H1 (cell line): ENCODE measurements around the gene EDEM2. TPM values are rescaled to one million over a fixed set of nuclear protein-coding genes. Genes with fewer than 3 reads are reported as not detected.

Source experiments
- CTCF ChIA-PET: fragments of 300-600 bp; sonication (Branson Sonifier 250); formaldehyde crosslinking; loops from one replicate; lab custom pipeline; 2021; ENCODE audit not compliant: partially characterized antibody; lab: Charles Lee
- POLR2A ChIA-PET: fragments of 300-600 bp; sonication (Branson Sonifier 250); formaldehyde crosslinking; loops from one replicate; lab custom pipeline; 2021; ENCODE audit warnings: inconsistent platforms; ENCODE audit not compliant: partially characterized antibody; lab: Charles Lee
- DNase-seq, 2 experiments: peaks; one replicate each; pipeline versions ENCODE4 v3.0.0 to v3.0.0-alpha.2; 2010 to 2022; ENCODE audit warnings: low spot score in 2 of 2, low read depth in 1 of 2, mixed read lengths in 1 of 2
- FAIRE-seq: peaks from 2 replicates; lab custom pipeline; 2011; peaks lifted over from hg19 to GRCh38; lab: Jason Lieb, UNC
- H2AFZ ChIP-seq: 2 replicates; pipeline ENCODE4 v1.8.1; 2012; ENCODE audit warnings: low read length, inconsistent platforms
- H2AK5ac ChIP-seq: 2 replicates; pipeline ENCODE4 v1.6.1; 2013; ENCODE audit warnings: low read depth, low read length
- H2BK120ac ChIP-seq: replicated peaks from 2 replicates; pipeline ENCODE3; 2013; ENCODE audit warnings: low read depth, low read length, inconsistent platforms
- H2BK12ac ChIP-seq: 2 replicates; pipeline ENCODE4 v1.6.1; 2013; ENCODE audit warnings: low read depth, low read length
- H2BK15ac ChIP-seq: 2 replicates; pipeline ENCODE4 v1.6.1; 2013; ENCODE audit warnings: low read length
- H2BK20ac ChIP-seq: 2 replicates; pipeline ENCODE4 v1.6.1; 2013; ENCODE audit warnings: low read length
- H2BK5ac ChIP-seq: 2 replicates; pipeline ENCODE4 v1.6.1; 2013; ENCODE audit warnings: low read depth, low read length
- H3K14ac ChIP-seq: 2 replicates; pipeline ENCODE4 v1.6.1; 2013; ENCODE audit warnings: inconsistent platforms; ENCODE audit not compliant: insufficient read length
- H3K18ac ChIP-seq: 2 replicates; pipeline ENCODE4 v1.6.1; 2013; ENCODE audit warnings: low read length; ENCODE audit errors: extremely low read depth
- H3K23ac ChIP-seq: 2 replicates; pipeline ENCODE4 v1.6.1; 2013; ENCODE audit warnings: inconsistent platforms; ENCODE audit not compliant: insufficient read length
- H3K23me2 ChIP-seq: 2 replicates; pipeline ENCODE4 v1.6.1; 2013; ENCODE audit warnings: low read depth, low read length
- H3K27ac ChIP-seq: 2 replicates; pipeline ENCODE4 v1.6.1; 2011; ENCODE audit warnings: low read depth, low read length, inconsistent platforms
- H3K27me3 ChIP-seq, 4 experiments: replicated peaks in 1 of 4; 1 replicate in 1 of 4; 2 replicates in 3 of 4; pipeline versions ENCODE4 v1.6.1 to v1.8.1; 2011 to 2013; ENCODE audit warnings: low read length in 3 of 4, mild to moderate bottlenecking in 3 of 4, inconsistent platforms in 2 of 4, mixed read lengths in 2 of 4, moderate library complexity in 1 of 4; ENCODE audit not compliant: control insufficient read depth in 3 of 4, insufficient read depth in 3 of 4; ENCODE audit errors: extremely low read depth in 1 of 4
- H3K36me3 ChIP-seq, 4 experiments: 2 replicates each; pipeline versions ENCODE4 v1.6.1 to v1.8.1; 2011 to 2013; ENCODE audit warnings: mild to moderate bottlenecking in 4 of 4, low read length in 3 of 4, moderate library complexity in 2 of 4, control low read depth in 1 of 4, inconsistent platforms in 1 of 4; ENCODE audit not compliant: insufficient read depth in 4 of 4, control insufficient read depth in 2 of 4
- H3K4ac ChIP-seq: replicated peaks from 2 replicates; pipeline ENCODE3; 2013; ENCODE audit warnings: low read length, low read depth, mixed read lengths, inconsistent platforms; ENCODE audit not compliant: insufficient read length
- H3K4me1 ChIP-seq, 4 experiments: replicated peaks in 1 of 4; 1 replicate in 1 of 4; 2 replicates in 3 of 4; pipeline versions ENCODE4 v1.6.1 to v1.8.1; 2011 to 2013; ENCODE audit warnings: low read length in 3 of 4, inconsistent platforms in 2 of 4, mixed read lengths in 1 of 4; ENCODE audit not compliant: insufficient read depth in 4 of 4, control insufficient read depth in 3 of 4
- H3K4me2 ChIP-seq, 2 experiments: 2 replicates each; pipeline versions ENCODE4 v1.6.1 to v1.8.1; 2011 to 2013; ENCODE audit warnings: low read depth in 2 of 2, low read length in 2 of 2, control low read depth in 1 of 2, inconsistent platforms in 1 of 2, mild to moderate bottlenecking in 1 of 2; ENCODE audit not compliant: insufficient read depth in 1 of 2
- H3K4me3 ChIP-seq, 4 experiments: fragments of 200-600, 300-600 bp in 1 of 4; sonication (generic), shearing (Covaris generic), sonication (Bioruptor Twin) in 1 of 4; 2 replicates each; pipeline versions ENCODE4 v1.5.1 to v1.8.1; 2011 to 2016; ENCODE audit warnings: low read length in 4 of 4, low read depth in 3 of 4, control low read depth in 2 of 4, inconsistent platforms in 2 of 4, mild to moderate bottlenecking in 2 of 4, mixed read lengths in 1 of 4, moderate library complexity in 1 of 4; ENCODE audit not compliant: insufficient read depth in 2 of 4; ENCODE audit errors: extremely low read depth in 1 of 4
- H3K56ac ChIP-seq: replicated peaks from 2 replicates; pipeline ENCODE3; 2013; ENCODE audit warnings: low read depth, mild to moderate bottlenecking, mixed read lengths, low read length, inconsistent platforms; ENCODE audit not compliant: insufficient read length
- H3K79me1 ChIP-seq: 2 replicates; pipeline ENCODE4 v1.6.1; 2013; ENCODE audit warnings: low read depth, low read length, control low read depth
- H3K79me2 ChIP-seq, 2 experiments: 2 replicates each; pipeline versions ENCODE4 v1.6.1 to v1.8.1; 2012 to 2013; ENCODE audit warnings: low read length in 2 of 2, mild to moderate bottlenecking in 2 of 2, inconsistent platforms in 1 of 2; ENCODE audit not compliant: insufficient read depth in 2 of 2, control insufficient read depth in 1 of 2
- H3K9ac ChIP-seq, 4 experiments: replicated peaks in 1 of 4; 1 replicate in 1 of 4; 2 replicates in 3 of 4; pipeline versions ENCODE4 v1.6.1 to v1.8.1; 2011 to 2013; ENCODE audit warnings: low read depth in 3 of 4, low read length in 3 of 4, control low read depth in 2 of 4, mild to moderate bottlenecking in 2 of 4, moderate library complexity in 2 of 4, inconsistent platforms in 1 of 4; ENCODE audit errors: extremely low read depth in 1 of 4
- H3K9me3 ChIP-seq, 2 experiments: 2 replicates each; pipeline versions ENCODE4 v1.6.1 to v1.8.1; 2012 to 2013; ENCODE audit warnings: mild to moderate bottlenecking in 2 of 2, moderate library complexity in 2 of 2, control low read depth in 1 of 2, inconsistent platforms in 1 of 2, low read depth in 1 of 2, low read length in 1 of 2, mixed read lengths in 1 of 2; ENCODE audit not compliant: insufficient read depth in 2 of 2
- H4K20me1 ChIP-seq, 2 experiments: replicated peaks in 1 of 2; 2 replicates each; pipeline versions ENCODE3 to v1.8.1; 2011 to 2013; ENCODE audit warnings: inconsistent platforms in 2 of 2, low read length in 2 of 2, mild to moderate bottlenecking in 1 of 2; ENCODE audit not compliant: insufficient read depth in 2 of 2, control insufficient read depth in 1 of 2
- H4K5ac ChIP-seq: 2 replicates; pipeline ENCODE4 v1.6.1; 2013; ENCODE audit warnings: low read length, low read depth, mixed read lengths, inconsistent platforms; ENCODE audit not compliant: insufficient read length
- H4K8ac ChIP-seq: 2 replicates; pipeline ENCODE4 v1.8.0; 2013; ENCODE audit warnings: mild to moderate bottlenecking, moderate library complexity, low read length, inconsistent platforms; ENCODE audit not compliant: insufficient read depth; ENCODE audit errors: extremely low read depth
- H4K91ac ChIP-seq: replicated peaks from 2 replicates; pipeline ENCODE3; 2013; ENCODE audit warnings: low read length, mixed read lengths, inconsistent platforms; ENCODE audit not compliant: insufficient read length
- EGR1 ChIP-seq: IDR thresholded peaks from 2 replicates; pipeline ENCODE4 v1.6.1; 2011; ENCODE audit warnings: low read depth, low read length, borderline replicate concordance
- KDM5A ChIP-seq: fragments of 200-600 bp; IDR thresholded peaks from 2 replicates; pipeline ENCODE4 v1.7.1; 2012; ENCODE audit warnings: mild to moderate bottlenecking, low read length, inconsistent platforms, mixed read lengths
- YY1 ChIP-seq: IDR thresholded peaks from 2 replicates; pipeline ENCODE4 v1.6.1; 2011; ENCODE audit warnings: low read depth, mild to moderate bottlenecking, low read length
- WGBS, 2 experiments: shearing (Covaris generic) in 1 of 2; methylation state at CpG; one replicate each; pipeline versions ENCODE4 v1.1.6 to v1.1.7; 2013 to 2015; ENCODE audit warnings: low lambda C conversion rate in 2 of 2, mixed read lengths in 2 of 2, inconsistent platforms in 1 of 2, low coverage in 1 of 2, missing lambda C conversion rate in 1 of 2; ENCODE audit not compliant: insufficient replicate concordance in 2 of 2, insufficient coverage in 1 of 2, insufficient read length in 1 of 2; ENCODE audit errors: extremely low coverage in 1 of 2, missing lambda C conversion rate in 1 of 2; 5-methylcytosine and 5-hydroxymethylcytosine counted together
- polyA plus RNA-seq, 7 experiments: library from polyadenylated mRNA; depleted of rRNA in 3 of 7; stranded (reverse) in 5 of 7; unstranded in 2 of 7; fragments of >200 nt in 5 of 7; fragments of 200-250 nt in 2 of 7; gene quantifications; 1 replicate in 5 of 7; 2 replicates in 1 of 7; 4 replicates in 1 of 7; pipeline versions ENCODE4 v1.2.1 to v1.2.3, GENCODE V29; 2011 to 2013; ENCODE audit warnings: missing spikeins in 2 of 7, mixed read lengths in 2 of 7
- total RNA-seq: library from RNA; stranded (reverse); fragmentation: NEBNext Ultra II Directional; extraction: Animal tissue kit (Norgen Biotek cat#: 25700); gene quantifications from 2 replicates; pipeline ENCODE4 v1.2.1, GENCODE V29; 2021
- TF ChIP-seq, protein P1 (sequence below), 3 experiments: IDR thresholded peaks; 1 replicate in 2 of 3; 2 replicates in 1 of 3; pipeline versions ENCODE4 v1.5.1 to v1.6.1; 2011; ENCODE audit warnings: low read length in 3 of 3, mild to moderate bottlenecking in 3 of 3, inconsistent platforms in 2 of 3, low read depth in 1 of 3, moderate library complexity in 1 of 3; ENCODE audit not compliant: insufficient read depth in 1 of 3; ENCODE audit errors: control extremely low read depth in 1 of 3

EDEM2 gene
- total and polyA plus RNA-seq, 2 of the 8 experiments (the other 6 are each of a cell fraction or from before 2014, with no cell fraction given) = 15.2 to 19.6 TPM

DNA sequence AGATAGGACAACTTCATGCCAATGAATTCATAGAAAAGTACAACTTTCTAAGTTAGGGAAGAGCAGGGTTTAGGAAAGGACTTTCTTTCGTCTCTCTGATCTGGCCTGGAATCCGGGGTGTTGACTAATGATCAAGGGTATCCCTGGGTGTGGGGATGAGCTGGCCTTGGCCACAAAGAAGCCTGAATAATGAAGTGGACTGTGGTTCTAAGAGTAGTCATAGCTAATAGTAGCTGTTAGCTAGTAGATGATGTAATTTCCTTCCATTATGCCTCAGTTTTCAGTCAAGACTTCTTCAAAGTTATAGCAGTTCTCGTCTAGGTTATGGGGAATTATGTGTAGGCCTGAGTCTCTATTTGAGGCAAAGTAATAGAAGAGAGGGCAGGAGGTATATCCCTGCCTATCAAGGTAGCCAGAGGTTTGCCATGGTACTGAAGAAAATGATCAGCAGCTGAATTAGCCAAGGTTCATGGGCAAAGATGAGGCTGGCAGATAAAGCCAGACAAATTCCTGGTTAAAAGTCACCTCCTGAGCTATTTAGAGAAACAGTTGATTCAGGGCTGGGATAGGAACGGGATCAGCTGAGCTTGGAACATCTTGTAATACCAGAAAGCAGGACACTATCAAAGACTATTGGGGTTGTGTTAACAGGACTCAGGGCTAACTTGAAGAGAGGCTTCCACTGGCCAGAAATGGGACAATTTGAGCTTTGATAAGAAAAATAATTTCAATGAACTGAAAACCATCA, 35.8 kb downstream of the EDEM2 start:
- TF ChIP-seq KDM5A (no peak), YY1 (no peak), EGR1 (no peak)
- TF ChIP-seq, protein P1, sequence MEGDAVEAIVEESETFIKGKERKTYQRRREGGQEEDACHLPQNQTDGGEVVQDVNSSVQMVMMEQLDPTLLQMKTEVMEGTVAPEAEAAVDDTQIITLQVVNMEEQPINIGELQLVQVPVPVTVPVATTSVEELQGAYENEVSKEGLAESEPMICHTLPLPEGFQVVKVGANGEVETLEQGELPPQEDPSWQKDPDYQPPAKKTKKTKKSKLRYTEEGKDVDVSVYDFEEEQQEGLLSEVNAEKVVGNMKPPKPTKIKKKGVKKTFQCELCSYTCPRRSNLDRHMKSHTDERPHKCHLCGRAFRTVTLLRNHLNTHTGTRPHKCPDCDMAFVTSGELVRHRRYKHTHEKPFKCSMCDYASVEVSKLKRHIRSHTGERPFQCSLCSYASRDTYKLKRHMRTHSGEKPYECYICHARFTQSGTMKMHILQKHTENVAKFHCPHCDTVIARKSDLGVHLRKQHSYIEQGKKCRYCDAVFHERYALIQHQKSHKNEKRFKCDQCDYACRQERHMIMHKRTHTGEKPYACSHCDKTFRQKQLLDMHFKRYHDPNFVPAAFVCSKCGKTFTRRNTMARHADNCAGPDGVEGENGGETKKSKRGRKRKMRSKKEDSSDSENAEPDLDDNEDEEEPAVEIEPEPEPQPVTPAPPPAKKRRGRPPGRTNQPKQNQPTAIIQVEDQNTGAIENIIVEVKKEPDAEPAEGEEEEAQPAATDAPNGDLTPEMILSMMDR (IDR thresholded peaks at IDR 0.05; ENCODE audit: control extremely low read depth in 1 of 3, insufficient read depth in 1 of 3, low read depth in 1 of 3, low read length in 3 of 3) = no peak
- TF ChIP-seq, all 59 proteins: peak for 0
- 85% methylated on average over 4 of the region's 4 CpGs; no CpG with 5 or more reads in 1 of the 2 experiments for WGBS, 2 experiments
- H2AK5ac ChIP-seq = no peak overlapping the region
- no peak overlapping the region for H2BK12ac ChIP-seq
- FAIRE-seq = no peak
- no peak for DNase-seq
- no peak overlapping the region for H3K27ac ChIP-seq
- H3K27me3 ChIP-seq = no peaks in the 10 kb centered on the region
- H3K36me3 ChIP-seq = peaks cover 0 to 9% (median 3%) of the 10 kb centered on the region in 4 experiments; a peak in 4 of 8 replicates
- no peaks in the 10 kb centered on the region for H3K23me2 ChIP-seq
- no peak overlapping the region for H2BK15ac ChIP-seq
- H3K9me3 ChIP-seq = no peaks in the 10 kb centered on the region
- H4K8ac ChIP-seq = no peak overlapping the region
- H2BK20ac ChIP-seq = no peak overlapping the region
- H2BK120ac ChIP-seq = no peak overlapping the region
- no peak overlapping the region for H3K9ac ChIP-seq
- no peak overlapping the region for H3K14ac ChIP-seq
- no peaks in the 10 kb centered on the region for H3K79me2 ChIP-seq
- no peak overlapping the region for H3K23ac ChIP-seq
- H2BK5ac ChIP-seq = no peak overlapping the region
- H3K4me2 ChIP-seq = no peak overlapping the region
- ChIA-PET CTCF (interaction anchor here (0.6 to 1.9 kb wide), 4 partner anchors 8 to 152 kb away, joined by 3 to 11 read pairs (median 4); no protein-coding TSS in a partner anchor), POLR2A (interaction anchor here (1.4 kb wide), 1 partner anchor 9 kb away, joined by 3 read pairs; no protein-coding TSS in a partner anchor)
- no peak overlapping the region for H3K4me3 ChIP-seq
- H2AFZ ChIP-seq = no peak overlapping the region
- no peak overlapping the region for H3K56ac ChIP-seq
- no peak overlapping the region for H4K91ac ChIP-seq
- H4K5ac ChIP-seq = no peak overlapping the region
- no peaks in the 10 kb centered on the region for H4K20me1 ChIP-seq
- no peaks in the 10 kb centered on the region for H3K79me1 ChIP-seq
- H3K4me1 ChIP-seq = no peaks in the 10 kb centered on the region
- H3K4ac ChIP-seq = no peak overlapping the region
- H3K18ac ChIP-seq = no peak overlapping the region
